ENCODE results near the gene GPALPP1.

GRCh38 chr13:44967704-44968433 lies 21.5 kb upstream of the GPALPP1 start:
- TF ChIP-seq, protein P1, sequence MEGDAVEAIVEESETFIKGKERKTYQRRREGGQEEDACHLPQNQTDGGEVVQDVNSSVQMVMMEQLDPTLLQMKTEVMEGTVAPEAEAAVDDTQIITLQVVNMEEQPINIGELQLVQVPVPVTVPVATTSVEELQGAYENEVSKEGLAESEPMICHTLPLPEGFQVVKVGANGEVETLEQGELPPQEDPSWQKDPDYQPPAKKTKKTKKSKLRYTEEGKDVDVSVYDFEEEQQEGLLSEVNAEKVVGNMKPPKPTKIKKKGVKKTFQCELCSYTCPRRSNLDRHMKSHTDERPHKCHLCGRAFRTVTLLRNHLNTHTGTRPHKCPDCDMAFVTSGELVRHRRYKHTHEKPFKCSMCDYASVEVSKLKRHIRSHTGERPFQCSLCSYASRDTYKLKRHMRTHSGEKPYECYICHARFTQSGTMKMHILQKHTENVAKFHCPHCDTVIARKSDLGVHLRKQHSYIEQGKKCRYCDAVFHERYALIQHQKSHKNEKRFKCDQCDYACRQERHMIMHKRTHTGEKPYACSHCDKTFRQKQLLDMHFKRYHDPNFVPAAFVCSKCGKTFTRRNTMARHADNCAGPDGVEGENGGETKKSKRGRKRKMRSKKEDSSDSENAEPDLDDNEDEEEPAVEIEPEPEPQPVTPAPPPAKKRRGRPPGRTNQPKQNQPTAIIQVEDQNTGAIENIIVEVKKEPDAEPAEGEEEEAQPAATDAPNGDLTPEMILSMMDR (IDR thresholded peaks at IDR 0.05) = no peak
- no peak for TF ChIP-seq POLR2A (IDR thresholded peaks at IDR 0.05)
